Type B pancreatic cell (in vitro differentiated cells): Measurements from ENCODE around the gene RAD51B. TPM values are rescaled to one million over a fixed set of nuclear protein-coding genes. Genes with fewer than 3 reads are reported as not detected.

ENCODE experiments used
- DNase-seq: peaks from one replicate; pipeline ENCODE4 v3.0.0; 2021; ENCODE audit warnings: mixed read lengths; ENCODE audit not compliant: unreplicated experiment; ENCODE audit errors: extremely low spot score
- H3K27ac Mint-ChIP-seq: 2 replicates; pipeline ENCODE4 v1.8.0; 2021; ENCODE audit warnings: mild to moderate bottlenecking, mixed read lengths
- H3K27me3 Mint-ChIP-seq: 2 replicates; pipeline ENCODE4 v1.8.0; 2021; ENCODE audit warnings: mixed read lengths
- H3K36me3 Mint-ChIP-seq: 2 replicates; pipeline ENCODE4 v1.8.0; 2021; ENCODE audit warnings: mixed read lengths
- H3K4me1 Mint-ChIP-seq: one replicate; pipeline ENCODE4 v1.8.0; 2021; ENCODE audit warnings: mixed read lengths; ENCODE audit not compliant: unreplicated experiment
- H3K4me3 Mint-ChIP-seq: 2 replicates; pipeline ENCODE4 v1.8.0; 2021; ENCODE audit warnings: mild to moderate bottlenecking, mixed read lengths
- H3K9me3 Mint-ChIP-seq: 2 replicates; pipeline ENCODE4 v1.8.0; 2021; ENCODE audit warnings: mixed read lengths
- CTCF ChIP-seq: fragments of 200-600 bp; sonication (generic); conservative IDR thresholded peaks from 2 replicates; pipeline ENCODE4 v1.5.0; 2021; ENCODE audit warnings: antibody characterized with exemption, mild to moderate bottlenecking
- total RNA-seq: library from RNA; stranded (reverse); gene quantifications from 2 replicates; pipeline ENCODE4 v1.2.1, GENCODE V29; 2021; ENCODE audit warnings: low replicate concordance

RAD51B gene
- total RNA-seq, 1 donor from 2014 or later: 27.3 TPM

GRCh38 chr14:68361231-68361630 is 541.7 kb downstream of the RAD51B start:
- peak overlapping the region; percentile 92 for H3K27ac Mint-ChIP-seq
- TF ChIP-seq CTCF: no peak
- no peaks in the 10 kb centered on the region for H3K27me3 Mint-ChIP-seq
- no peak overlapping the region for H3K4me3 Mint-ChIP-seq
- no peak for DNase-seq
- peaks cover 24% of the 10 kb centered on the region for H3K36me3 Mint-ChIP-seq
- H3K4me1 Mint-ChIP-seq: peaks cover 57% of the 10 kb centered on the region
- H3K9me3 Mint-ChIP-seq: peaks cover 15% of the 10 kb centered on the region

- Mint-ChIP-seq H3K27me3 (no peaks in the 10 kb centered on the region), H3K4me1 (peaks cover 67% of the 10 kb centered on the region), H3K27ac (peak overlapping the region; percentile 59), H3K4me3 (no peak overlapping the region), H3K9me3 (peaks cover 6% of the 10 kb centered on the region), H3K36me3 (peaks cover 15% of the 10 kb centered on the region)
- no peak for TF ChIP-seq CTCF
- no peak for DNase-seq
Measured at GRCh38 chr14:68362846-68363245, 543.3 kb downstream of the RAD51B start.

GRCh38 chr14:68363466-68363842 is 543.9 kb downstream of the RAD51B start:
- Mint-ChIP-seq H3K4me1 (peaks cover 67% of the 10 kb centered on the region), H3K27ac (peak overlapping the region; percentile 87), H3K4me3 (peak overlapping the region; percentile 63), H3K36me3 (peaks cover 13% of the 10 kb centered on the region), H3K27me3 (no peaks in the 10 kb centered on the region), H3K9me3 (peaks cover 6% of the 10 kb centered on the region)
- DNase-seq: no peak
- peak; percentile 70 for TF ChIP-seq CTCF

- peak overlapping the region; percentile 87 for H3K27ac Mint-ChIP-seq
- peak; percentile 29 for TF ChIP-seq CTCF
- H3K4me3 Mint-ChIP-seq: peak overlapping the region; percentile 74
- H3K36me3 Mint-ChIP-seq: peaks cover 12% of the 10 kb centered on the region
- peaks cover 67% of the 10 kb centered on the region for H3K4me1 Mint-ChIP-seq
- H3K27me3 Mint-ChIP-seq: no peaks in the 10 kb centered on the region
- peak; percentile 73 for DNase-seq
- peaks cover 6% of the 10 kb centered on the region for H3K9me3 Mint-ChIP-seq
Measured at GRCh38 chr14:68363843-68364767, 544.5 kb downstream of the RAD51B start.

GRCh38 chr14:68364792-68365192 is 545.2 kb downstream of the RAD51B start:
- peaks cover 12% of the 10 kb centered on the region for H3K36me3 Mint-ChIP-seq
- H3K4me1 Mint-ChIP-seq: peaks cover 60% of the 10 kb centered on the region
- no peak for DNase-seq
- peak overlapping the region; percentile 87 for H3K27ac Mint-ChIP-seq
- peak overlapping the region; percentile 74 for H3K4me3 Mint-ChIP-seq
- peaks cover 6% of the 10 kb centered on the region for H3K9me3 Mint-ChIP-seq
- H3K27me3 Mint-ChIP-seq: no peaks in the 10 kb centered on the region
- no peak for TF ChIP-seq CTCF
